HG03354 (cell line): Measurements from ENCODE around the gene MTX1.

Source experiments
- ATAC-seq: cut with Tn5 transposase; IDR thresholded peaks from one replicate; pipeline ENCODE4 v1.9.1; 2021; ENCODE audit warnings: mild to moderate bottlenecking; ENCODE audit not compliant: unreplicated experiment, poor library complexity, severe bottlenecking

Gene MTX1

DNA sequence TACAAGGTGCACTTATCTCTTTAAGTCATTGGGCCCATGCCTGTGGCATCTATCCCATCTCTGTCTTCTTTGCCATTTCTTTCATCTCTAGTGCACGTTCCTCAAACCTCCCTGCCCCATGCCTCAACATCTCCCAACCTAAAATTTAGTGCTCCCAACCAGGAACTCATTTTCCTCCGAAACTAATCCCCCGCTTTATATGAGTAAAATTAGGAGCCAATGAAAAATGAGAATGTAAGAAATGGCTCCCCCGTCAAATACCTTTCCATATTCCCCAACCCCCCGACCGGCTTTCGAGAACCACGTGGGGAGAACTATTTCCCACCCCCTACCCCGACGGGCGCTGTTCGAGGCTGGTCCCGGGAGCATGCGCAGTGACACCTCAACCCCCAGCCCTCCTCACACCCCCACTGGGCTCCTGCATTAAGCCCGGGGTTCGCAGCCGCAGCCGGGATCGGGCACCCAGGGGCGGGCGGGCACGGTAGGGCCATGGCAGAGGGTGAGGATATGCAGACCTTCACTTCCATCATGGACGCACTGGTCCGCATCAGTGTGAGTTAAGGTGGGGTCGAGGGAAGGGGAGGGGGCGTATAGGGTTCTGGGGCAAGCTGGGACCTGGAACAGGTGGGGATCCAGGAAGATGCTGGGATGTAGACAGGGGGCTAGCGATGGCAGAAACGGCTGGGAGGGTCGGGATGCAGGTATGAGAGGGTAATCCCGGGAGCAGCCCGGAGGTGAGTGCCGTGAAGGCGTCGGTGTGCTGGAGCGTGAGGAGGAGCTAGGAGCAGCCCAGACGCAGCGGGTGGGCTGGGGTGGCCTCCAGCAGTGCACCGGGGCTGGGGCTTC, 34.8 kb upstream of the MTX1 start, which contains the start of gene TRIM46:
Gene TRIM46 (plus strand): TSS at position 372 of the 846 bp plus-strand sequence. CDS start 118 bp downstream, at position 490.
- peak; percentile 9 for ATAC-seq

DNA sequence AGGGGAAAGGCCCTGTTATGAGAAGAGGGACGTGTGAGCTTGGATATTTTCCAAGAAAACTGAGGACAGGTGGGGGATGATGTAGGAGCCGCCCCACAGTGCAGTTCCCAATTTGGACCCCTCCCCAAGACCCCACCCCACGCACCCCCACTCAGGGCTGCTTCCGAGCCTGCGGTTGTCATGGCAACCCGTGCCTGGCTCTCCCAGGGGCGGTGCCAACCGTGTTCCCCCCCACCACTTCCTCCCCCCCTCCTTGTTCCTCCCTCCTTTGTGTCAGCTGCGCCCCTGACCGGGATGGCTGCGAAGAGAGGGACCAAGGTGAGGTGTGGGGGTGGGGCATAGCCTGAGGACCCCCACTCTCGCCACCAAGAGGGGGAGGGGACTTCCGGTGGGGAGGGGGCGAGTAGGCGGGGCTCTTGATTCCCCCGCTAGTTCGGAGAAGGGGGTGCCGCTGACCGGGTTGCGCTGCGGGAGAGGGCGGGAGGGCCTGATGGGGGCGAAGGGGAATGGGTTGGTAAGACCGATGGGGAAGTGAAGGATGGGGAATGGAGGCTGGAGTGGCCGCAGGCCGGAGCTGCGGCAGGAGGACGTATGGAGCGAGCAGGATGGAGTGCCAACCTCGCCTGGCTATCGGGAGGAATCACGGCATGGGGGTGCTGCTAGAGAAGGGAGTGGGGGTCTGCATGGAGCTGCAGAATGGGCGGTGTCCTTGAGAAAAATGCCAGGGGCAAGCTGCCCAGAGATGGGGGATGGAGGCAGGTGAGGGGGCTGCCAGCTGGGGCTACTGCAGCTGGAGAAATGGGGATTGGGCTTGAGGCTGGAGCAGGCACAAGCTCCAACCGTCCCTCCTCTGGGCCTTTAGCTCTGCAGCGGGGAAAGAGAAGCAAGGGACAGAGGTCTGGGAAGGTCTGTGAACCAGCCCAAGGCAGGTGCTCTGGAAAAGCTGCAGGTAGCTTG, 33.9 kb upstream of the MTX1 start:
- no peak for ATAC-seq

DNA sequence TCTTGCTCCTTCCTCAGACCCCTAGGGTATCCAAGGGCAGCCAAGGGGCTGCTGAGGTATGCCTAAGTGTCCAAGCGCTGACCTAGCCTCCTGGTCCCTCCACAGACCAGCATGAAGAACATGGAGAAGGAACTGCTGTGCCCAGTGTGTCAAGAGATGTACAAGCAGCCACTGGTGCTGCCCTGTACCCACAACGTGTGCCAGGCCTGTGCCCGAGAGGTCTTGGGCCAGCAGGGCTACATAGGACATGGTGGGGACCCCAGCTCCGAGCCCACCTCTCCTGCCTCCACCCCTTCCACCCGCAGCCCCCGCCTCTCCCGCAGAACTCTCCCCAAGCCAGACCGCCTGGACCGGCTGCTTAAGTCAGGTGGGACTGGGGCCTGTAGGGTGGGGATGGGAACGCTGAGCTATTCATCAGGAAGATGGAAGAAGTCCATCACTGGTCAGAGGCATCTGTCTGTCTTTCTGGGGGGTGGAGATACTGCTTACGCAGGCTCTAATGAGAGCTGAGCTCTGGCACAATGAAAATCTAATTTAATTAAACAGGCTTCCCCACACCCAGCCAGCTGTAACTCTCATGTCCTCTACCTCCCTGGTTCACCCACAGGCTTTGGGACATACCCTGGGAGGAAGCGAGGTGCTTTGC, 33.1 kb upstream of the MTX1 start:
- no peak for ATAC-seq

DNA sequence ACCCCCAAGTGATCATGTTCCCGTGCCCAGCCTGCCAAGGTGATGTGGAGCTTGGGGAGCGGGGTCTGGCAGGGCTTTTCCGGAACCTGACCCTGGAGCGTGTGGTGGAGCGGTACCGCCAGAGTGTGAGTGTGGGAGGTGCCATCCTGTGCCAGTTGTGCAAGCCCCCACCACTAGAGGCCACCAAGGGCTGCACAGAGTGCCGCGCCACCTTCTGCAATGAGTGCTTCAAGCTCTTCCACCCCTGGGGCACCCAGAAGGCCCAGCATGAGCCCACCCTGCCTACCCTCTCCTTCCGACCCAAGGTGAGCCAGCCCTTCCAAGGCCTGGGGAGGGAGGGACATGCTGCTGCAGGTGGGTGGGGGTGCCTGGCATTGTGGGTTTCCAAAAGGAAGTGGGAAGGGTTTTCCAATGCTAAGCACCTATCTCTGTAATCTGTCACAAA, 32.5 kb upstream of the MTX1 start:
- ATAC-seq = no peak

DNA sequence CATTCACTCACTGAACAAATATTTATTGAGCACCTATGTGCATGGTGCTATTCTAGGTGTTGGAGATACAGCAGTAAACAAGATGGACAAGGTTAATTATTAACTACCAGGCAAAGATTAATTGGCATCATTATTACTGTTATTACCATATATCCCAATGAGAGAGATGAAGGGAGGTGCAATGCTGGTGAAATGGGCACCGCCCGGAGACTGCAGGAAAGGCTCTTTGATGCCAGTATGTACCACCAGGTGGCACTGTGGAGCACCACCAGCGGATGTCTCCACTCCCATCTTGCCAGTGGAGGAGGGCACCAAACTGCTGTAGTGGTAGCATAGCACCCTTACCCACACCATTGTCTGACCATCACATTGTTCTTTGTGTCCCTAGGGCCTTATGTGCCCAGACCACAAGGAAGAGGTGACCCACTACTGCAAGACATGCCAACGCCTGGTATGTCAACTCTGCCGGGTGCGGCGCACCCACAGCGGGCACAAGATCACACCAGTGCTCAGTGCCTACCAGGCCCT, 31.9 kb upstream of the MTX1 start:
- ATAC-seq = no peak

DNA sequence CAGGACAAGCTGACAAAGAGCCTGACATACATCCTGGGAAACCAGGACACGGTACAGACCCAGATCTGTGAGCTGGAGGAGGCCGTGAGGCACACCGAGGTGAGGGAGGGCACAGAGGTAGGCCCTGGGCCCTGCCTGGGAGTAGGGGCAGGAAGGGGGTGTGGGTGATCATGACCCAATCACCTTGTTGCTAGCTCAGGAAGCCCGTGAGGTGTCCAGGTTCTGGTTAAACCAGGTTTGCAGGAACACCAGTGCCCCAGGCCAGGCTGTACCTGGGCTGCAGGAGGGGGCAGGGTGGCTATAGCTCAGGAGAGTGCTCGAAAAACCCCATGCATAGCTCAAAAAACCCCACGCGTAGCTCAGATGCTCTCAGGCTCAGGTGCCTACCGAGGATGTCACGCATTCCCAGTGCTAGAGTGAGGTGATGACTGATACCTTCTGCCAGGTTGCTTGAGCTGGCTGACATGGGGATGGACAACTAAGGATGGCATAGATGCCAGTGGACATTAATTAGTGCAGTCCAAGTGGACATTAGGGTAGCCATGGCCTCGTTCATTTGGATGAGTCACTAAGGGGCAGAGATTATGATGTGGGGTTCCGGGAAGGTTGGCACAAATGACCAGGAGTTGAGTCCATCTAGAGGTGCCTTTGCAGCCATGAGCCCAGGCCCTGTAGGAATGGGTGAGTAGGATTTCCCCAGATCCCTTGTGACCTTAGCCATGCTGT, 31.1 kb upstream of the MTX1 start:
- no peak for ATAC-seq

DNA sequence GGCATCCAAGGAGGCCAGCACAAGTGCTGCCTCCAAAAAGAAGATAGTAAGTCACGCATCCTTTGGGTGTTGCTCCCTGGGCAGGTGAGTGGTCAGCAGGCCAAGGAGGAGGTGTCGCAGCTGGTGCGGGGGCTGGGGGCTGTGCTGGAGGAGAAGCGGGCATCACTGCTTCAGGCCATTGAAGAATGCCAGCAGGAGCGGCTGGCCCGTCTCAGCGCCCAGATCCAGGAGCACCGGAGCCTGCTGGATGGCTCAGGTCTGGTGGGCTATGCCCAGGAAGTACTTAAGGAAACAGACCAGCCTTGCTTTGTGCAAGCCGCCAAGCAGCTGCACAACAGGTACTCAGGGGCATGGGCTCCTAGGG, 30.6 kb upstream of the MTX1 start:
- no peak for ATAC-seq

DNA sequence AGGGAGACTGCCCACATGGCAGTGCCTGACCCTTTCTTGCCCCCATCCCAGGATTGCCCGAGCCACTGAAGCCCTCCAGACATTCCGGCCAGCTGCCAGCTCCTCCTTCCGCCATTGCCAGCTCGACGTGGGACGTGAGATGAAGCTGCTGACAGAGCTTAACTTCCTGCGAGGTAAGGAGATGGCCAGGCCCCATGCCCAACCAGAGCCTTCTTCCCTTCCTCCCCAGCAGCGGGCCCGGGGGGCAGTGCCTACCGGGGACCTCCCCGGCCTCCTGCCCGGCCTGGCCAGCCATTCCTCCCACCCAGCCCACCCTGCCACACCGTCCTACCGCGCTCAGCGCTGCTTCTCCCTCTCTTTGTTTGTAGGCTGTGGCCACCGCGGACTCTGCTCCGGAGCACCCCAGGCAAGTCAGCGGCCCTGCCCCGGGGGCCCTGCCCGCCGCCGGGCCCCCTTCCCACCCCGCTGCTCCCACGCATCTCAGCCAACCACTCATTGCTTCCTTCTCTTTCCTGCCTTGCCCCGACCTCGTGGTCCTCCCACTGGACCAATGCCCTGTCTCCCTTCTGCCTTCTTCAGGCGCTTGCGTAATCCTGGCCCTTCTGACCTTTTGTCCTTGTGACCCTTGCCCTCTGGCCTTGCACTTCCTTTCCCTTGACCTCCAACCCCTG, 29.9 kb upstream of the MTX1 start:
- no peak for ATAC-seq

DNA sequence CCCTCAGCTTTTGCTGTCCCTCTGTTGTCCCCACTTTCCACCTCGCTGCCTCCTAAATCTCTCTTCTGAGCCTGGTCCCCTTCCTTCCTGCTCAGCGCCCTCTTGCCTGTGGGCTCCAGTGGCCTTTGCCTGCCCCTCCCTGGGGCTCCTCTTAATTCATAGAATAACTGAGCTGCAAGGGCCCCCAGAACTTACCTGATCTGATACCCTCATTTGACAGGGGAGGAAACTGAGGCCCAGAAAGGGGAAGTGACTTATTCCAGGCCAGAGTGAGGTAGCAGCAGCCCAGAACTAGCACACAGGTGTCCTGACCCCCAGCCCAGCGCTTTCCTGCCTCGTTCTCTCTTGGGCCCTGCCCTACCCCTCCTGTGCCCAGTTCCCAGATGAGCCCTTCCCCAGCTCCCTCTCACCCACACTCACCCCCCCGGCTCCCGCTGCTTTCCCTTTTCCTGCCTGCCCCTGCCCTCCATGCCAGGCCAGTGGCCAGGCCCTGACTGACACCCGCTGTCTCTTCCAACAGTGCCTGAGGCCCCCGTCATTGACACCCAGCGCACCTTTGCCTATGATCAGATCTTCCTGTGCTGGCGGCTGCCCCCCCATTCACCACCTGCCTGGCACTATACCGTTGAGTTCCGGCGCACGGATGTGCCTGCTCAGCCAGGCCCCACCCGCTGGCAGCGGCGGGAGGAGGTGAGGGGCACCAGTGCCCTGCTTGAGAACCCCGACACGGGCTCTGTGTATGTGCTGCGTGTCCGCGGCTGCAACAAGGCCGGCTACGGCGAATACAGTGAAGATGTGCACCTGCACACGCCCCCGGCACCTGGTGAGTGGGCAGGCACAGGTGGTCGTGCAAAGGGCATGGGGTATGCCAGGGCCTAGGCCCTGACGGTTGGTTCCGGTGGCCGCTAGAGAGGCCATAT, 29.1 kb upstream of the MTX1 start:
- ATAC-seq = no peak

DNA sequence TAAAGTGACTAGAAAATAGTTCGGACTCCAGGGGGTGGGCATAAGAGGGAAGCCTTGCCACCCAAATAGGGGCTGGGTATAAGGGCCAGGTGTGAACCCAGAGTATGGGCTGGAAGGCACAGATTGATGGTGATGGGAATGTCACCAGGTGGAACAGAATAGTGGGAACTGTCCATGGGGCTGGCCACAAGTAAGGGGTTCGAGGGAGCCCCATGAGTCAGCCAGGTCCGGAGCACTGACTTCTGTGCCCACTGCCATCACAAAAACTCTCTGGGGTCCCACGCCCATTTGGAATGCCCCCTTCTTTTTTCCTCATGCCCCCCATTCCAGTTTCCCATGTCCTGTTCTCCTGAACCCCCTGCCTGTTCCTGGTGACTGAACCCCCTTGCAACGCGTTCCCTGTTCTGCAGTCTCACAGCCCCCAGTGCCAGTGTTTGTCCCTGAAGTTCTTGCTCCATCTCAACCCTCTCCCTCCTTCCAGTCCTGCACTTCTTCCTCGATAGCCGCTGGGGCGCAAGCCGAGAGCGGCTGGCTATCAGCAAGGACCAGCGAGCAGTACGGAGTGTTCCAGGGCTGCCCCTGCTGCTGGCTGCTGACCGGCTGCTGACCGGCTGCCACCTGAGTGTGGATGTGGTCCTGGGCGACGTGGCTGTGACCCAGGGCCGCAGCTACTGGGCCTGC, 27.0 kb upstream of the MTX1 start:
- no peak for ATAC-seq

DNA sequence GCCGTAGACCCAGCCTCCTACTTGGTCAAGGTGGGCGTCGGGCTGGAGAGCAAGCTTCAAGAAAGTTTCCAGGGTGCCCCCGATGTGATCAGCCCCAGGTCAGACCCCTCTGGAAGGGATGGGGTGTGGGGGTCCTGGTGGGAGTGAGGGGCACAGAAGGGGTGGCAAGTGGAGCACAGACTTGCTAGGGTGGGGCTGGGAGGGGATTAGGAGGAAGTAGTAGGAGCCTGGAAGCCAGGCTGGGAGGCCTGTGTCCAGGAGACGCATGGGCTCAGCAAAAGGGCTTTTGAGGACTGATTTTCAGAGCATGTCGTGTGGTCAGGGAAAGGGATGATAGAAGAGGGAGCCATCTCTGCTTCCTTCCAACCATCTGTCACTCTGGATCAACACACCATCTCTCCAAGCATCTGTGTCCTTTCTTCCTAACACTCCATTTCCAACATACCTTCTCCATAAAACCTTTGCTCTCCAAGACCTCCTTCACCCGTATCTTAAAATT, 26.4 kb upstream of the MTX1 start:
- no peak for ATAC-seq

DNA sequence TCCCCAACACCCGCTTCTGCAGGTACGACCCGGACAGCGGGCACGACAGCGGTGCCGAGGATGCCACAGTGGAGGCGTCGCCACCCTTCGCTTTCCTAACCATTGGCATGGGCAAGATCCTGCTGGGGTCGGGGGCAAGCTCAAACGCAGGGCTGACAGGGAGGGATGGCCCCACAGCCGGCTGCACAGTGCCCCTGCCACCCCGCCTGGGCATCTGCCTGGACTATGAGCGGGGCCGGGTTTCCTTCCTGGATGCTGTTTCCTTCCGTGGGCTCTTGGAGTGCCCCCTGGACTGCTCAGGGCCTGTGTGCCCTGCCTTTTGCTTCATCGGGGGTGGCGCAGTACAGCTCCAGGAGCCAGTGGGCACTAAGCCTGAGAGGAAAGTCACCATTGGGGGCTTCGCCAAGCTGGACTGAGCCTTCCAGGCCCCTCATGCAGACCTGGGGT, 24.7 kb upstream of the MTX1 start:
- ATAC-seq = no peak

DNA sequence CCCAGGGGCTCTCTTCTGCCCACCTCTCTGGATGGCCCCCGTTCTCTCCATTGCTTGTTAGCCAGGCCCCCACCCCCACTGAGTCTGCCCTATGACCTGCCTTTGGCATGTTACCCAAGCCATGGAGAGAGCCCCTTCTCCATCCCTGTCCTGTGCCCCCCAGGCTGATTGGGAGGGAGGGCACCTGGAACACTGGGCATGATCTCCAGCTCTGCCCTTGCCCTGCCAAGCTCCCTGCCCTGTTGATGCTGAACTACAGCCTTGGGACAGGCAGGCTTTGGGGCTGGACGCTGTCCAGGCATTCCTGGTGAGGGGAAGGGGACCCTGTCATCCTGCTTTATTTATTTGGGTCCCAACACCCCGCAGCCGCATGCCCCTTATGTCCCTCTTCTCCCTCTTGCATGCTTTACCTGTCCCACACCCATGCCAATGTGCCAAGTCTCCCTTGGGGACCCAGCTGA, 24.1 kb upstream of the MTX1 start:
- ATAC-seq = no peak

DNA sequence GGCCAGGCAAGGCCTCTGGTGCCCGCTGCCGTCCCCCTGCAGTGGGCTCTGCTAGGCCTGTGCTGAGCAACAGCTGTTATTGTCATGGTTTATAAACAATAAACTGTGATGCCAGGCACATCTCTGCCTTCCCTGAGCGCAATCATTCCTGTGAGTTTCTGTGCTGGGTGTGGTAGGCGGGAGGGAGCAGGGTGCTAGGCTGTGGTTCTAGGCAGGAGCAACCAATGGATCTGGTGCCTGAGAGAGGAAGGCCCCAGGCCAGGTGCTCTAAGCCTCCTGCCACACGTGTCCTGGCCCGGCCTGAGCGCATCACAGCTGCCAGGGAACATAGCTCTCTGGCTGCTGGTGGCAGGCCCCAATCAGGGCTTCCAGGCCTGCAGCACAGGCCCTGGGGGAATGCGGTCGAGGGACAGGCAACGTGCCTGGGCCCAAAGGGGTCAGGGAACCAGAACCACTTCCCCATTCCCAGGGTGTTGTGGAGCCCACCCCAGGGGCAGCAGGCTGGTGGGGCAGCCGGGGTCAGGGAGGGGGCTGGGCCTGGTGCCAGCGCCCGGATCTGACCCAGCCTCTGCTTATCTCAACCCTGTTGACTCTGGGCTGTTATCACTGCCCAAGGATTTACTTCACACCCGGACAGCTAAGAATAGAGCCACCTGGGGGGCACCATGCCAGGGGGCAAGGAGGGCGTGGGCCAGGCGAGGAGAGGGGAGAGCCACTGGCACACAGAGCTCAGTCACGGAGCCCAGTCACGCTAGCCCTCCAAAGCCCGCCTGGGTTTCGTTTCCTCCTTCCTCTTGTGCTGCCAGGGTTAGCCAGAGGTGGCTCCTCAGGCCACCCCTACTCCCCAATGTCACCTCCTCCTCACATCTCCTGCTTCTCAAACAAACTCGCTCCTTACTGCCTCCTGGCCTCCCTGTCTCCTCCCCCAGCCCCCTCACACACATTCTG, 23.4 kb upstream of the MTX1 start:
- ATAC-seq = peak; percentile 94

DNA sequence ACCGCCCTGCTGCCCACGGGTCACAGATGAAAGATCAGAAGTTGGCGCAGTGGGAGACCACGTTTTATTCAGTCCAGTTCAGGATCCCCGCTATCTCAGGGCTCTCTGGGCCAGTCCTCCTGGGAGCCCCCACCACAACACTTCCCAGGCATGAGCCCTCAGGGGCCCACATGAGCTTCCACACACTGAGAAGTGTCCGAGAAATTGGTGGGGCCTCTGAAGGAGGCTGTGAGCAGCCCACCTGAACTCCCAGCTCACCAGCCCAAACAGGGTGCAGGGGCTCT, 22.8 kb upstream of the MTX1 start:
- peak; percentile 11 for ATAC-seq
